Endothelial cell of umbilical vein (primary cell): ENCODE measurements around the gene EXOC6. TPM values are rescaled to one million over a fixed set of nuclear protein-coding genes. Genes with fewer than 3 reads are reported as not detected.
A peak's percentile ranks its signal among the peaks of the same experiment; 100 is the strongest.

ENCODE experiments used
- BruUV-seq: library from RNA; stranded (reverse); fragments of 400-500 nt; replicated peaks from 2 replicates; lab custom pipeline; 2021; lab: Mats Ljungman, UMichigan
- CTCF ChIA-PET: fragments of 300-600, 350-600 bp; sonication (Branson Sonifier 250); formaldehyde crosslinking; loops from one replicate; lab custom pipeline; 2021; ENCODE audit warnings: antibody characterized with exemption, inconsistent platforms; lab: Charles Lee
- POLR2A ChIA-PET: fragments of 300-600, 350-600 bp; sonication (Branson Sonifier 250); formaldehyde crosslinking; loops from one replicate; lab custom pipeline; 2021; ENCODE audit warnings: antibody characterized with exemption, inconsistent platforms; lab: Charles Lee
- DNase-seq: peaks from one replicate; pipeline ENCODE4 v3.0.0-alpha.2; 2011; ENCODE audit warnings: low read depth, low spot score
- FAIRE-seq: peaks from 2 replicates; lab custom pipeline; 2011; peaks lifted over from hg19 to GRCh38; lab: Jason Lieb, UNC
- H2AFZ ChIP-seq: 2 replicates; pipeline ENCODE4 v1.6.0; 2012; ENCODE audit warnings: low read depth, low read length, control low read depth, inconsistent platforms
- H3K27ac ChIP-seq: 2 replicates; pipeline ENCODE4 v1.5.1; 2011; ENCODE audit warnings: low read depth, mild to moderate bottlenecking, control low read depth, low read length, moderate library complexity; ENCODE audit not compliant: insufficient read depth
- H3K27me3 ChIP-seq, 2 experiments: 2 replicates each; pipeline versions ENCODE4 v1.6.0 to v1.6.1; 2011; ENCODE audit warnings: low read length in 2 of 2, mixed read lengths in 1 of 2; ENCODE audit not compliant: control insufficient read depth in 2 of 2, insufficient read depth in 2 of 2
- H3K36me3 ChIP-seq, 2 experiments: 2 replicates in 1 of 2; 3 replicates in 1 of 2; pipeline ENCODE4 v1.5.1; 2011; ENCODE audit warnings: low read length in 2 of 2, mild to moderate bottlenecking in 1 of 2, moderate library complexity in 1 of 2; ENCODE audit not compliant: control insufficient read depth in 2 of 2, insufficient read depth in 2 of 2; ENCODE audit errors: extremely low read depth in 1 of 2
- H3K4me1 ChIP-seq: 3 replicates; pipeline ENCODE4 v1.5.1; 2011; ENCODE audit warnings: mild to moderate bottlenecking, low read length; ENCODE audit not compliant: control insufficient read depth, insufficient read depth; ENCODE audit errors: extremely low read depth
- H3K4me2 ChIP-seq: 2 replicates; pipeline ENCODE4 v1.6.1; 2011; ENCODE audit warnings: low read length, control low read depth, mixed read lengths; ENCODE audit not compliant: insufficient read depth
- H3K4me3 ChIP-seq, 3 experiments: fragments of 200-600 bp in 1 of 3; sonication (generic), shearing (Covaris generic) in 1 of 3; replicated peaks in 1 of 3; 2 replicates each; pipeline ENCODE4 v1.5.1; 2011 to 2016; ENCODE audit warnings: control low read depth in 3 of 3, low read length in 3 of 3, mild to moderate bottlenecking in 2 of 3, inconsistent platforms in 1 of 3, low read depth in 1 of 3, moderate library complexity in 1 of 3; ENCODE audit not compliant: insufficient read depth in 1 of 3
- H3K79me2 ChIP-seq: 2 replicates; pipeline ENCODE4 v1.6.0; 2012; ENCODE audit warnings: low read length, inconsistent platforms; ENCODE audit not compliant: control insufficient read depth, insufficient read depth
- H3K9ac ChIP-seq: replicated peaks from 2 replicates; pipeline ENCODE3; 2011; ENCODE audit warnings: low read length, control low read depth; ENCODE audit not compliant: insufficient read depth; ENCODE audit errors: extremely low read depth
- H3K9me1 ChIP-seq: replicated peaks from 3 replicates; pipeline ENCODE4 v1.6.0; 2011; ENCODE audit warnings: mild to moderate bottlenecking, low read length; ENCODE audit not compliant: control insufficient read depth, insufficient read depth; ENCODE audit errors: extremely low read depth
- H3K9me3 ChIP-seq: replicated peaks from 2 replicates; pipeline ENCODE4 v1.5.1; 2012; ENCODE audit warnings: low read length, inconsistent platforms; ENCODE audit not compliant: control insufficient read depth, insufficient read depth
- H4K20me1 ChIP-seq: replicated peaks from 2 replicates; pipeline ENCODE3; 2011; ENCODE audit warnings: mild to moderate bottlenecking, low read length; ENCODE audit not compliant: control insufficient read depth, insufficient read depth; ENCODE audit errors: extremely low read depth
- CTCF ChIP-seq, 2 donors: IDR thresholded peaks; 1 replicate in 1 of 2; 2 replicates in 1 of 2; pipeline ENCODE4 v1.5.1; 2011; ENCODE audit warnings: low read length in 2 of 2, mild to moderate bottlenecking in 2 of 2, moderate library complexity in 2 of 2, control low read depth in 1 of 2, inconsistent platforms in 1 of 2, low read depth in 1 of 2; ENCODE audit not compliant: insufficient read depth in 1 of 2; ENCODE audit errors: extremely low read depth in 1 of 2
- EZH2 ChIP-seq: IDR thresholded peaks from 2 replicates; pipeline ENCODE4 v1.6.1; 2012; ENCODE audit warnings: borderline replicate concordance, low read depth, mild to moderate bottlenecking, moderate library complexity, low read length, inconsistent platforms; ENCODE audit not compliant: severe bottlenecking
- FOS ChIP-seq: IDR thresholded peaks from 2 replicates; pipeline ENCODE4 v1.6.1; 2011; ENCODE audit warnings: mild to moderate bottlenecking, low read length, moderate library complexity, borderline replicate concordance; ENCODE audit not compliant: insufficient read depth
- GATA2 ChIP-seq: IDR thresholded peaks from 2 replicates; pipeline ENCODE4 v1.7.0; 2011; ENCODE audit warnings: low read depth, mild to moderate bottlenecking, moderate library complexity, mixed read lengths, low read length; ENCODE audit not compliant: insufficient read length, insufficient read depth
- JUN ChIP-seq: IDR thresholded peaks from 2 replicates; pipeline ENCODE4 v1.6.1; 2011; ENCODE audit warnings: borderline replicate concordance, low read depth; ENCODE audit not compliant: insufficient read length, insufficient read depth
- MAX ChIP-seq: IDR thresholded peaks from 2 replicates; pipeline ENCODE4 v1.6.1; 2011; ENCODE audit not compliant: insufficient read depth, insufficient read length
- MYC ChIP-seq: IDR thresholded peaks from one replicate; pipeline ENCODE4 v1.6.1; 2011; ENCODE audit warnings: mild to moderate bottlenecking, low read depth, low read length
- POLR2A ChIP-seq: IDR thresholded peaks from 2 replicates; pipeline ENCODE4 v1.6.1; 2012; ENCODE audit warnings: low read depth, mild to moderate bottlenecking, control low read depth, low read length
- POLR2AphosphoS5 ChIP-seq: IDR thresholded peaks from 2 replicates; pipeline ENCODE4 v1.6.1; 2012; ENCODE audit warnings: low read depth, mild to moderate bottlenecking, control low read depth, low read length, moderate library complexity; ENCODE audit not compliant: insufficient read depth
- dilution Hi-C: fragments of 300-500 bp; cut with MboI; formaldehyde crosslinking; loops from one replicate; pipeline ENCODE4 v1.15.0; 2019; ENCODE audit warnings: low sequenced_read_pairs; ENCODE audit not compliant: extremely low pct_ligation_motif_present
- intact Hi-C: fragments of 100-400 bp; cut with micrococcal nuclease; formaldehyde crosslinking; loops from one replicate; pipeline ENCODE4 v1.10.0; 2022
- polyA plus RNA-seq, 4 experiments: library from polyadenylated mRNA; depleted of rRNA in 3 of 4; stranded (reverse) in 3 of 4; unstranded in 1 of 4; fragments of >200 nt; gene quantifications; 2 replicates each; pipeline versions ENCODE4 v1.2.1 to v1.2.3, GENCODE V29; 2011 to 2012; ENCODE audit warnings: missing spikeins in 1 of 4
- total RNA-seq: library from RNA; stranded (reverse); gene quantifications from 2 replicates; pipeline ENCODE4 v1.2.3, GENCODE V29; 2021

Gene EXOC6
- total and polyA plus RNA-seq, 2 donors (not counting 3 experiments of a cell fraction or from before 2014, with no cell fraction given): 72.6 to 108 TPM

GRCh38 chr10:92799568-92799967 is 48.8 kb upstream of the EXOC6 start:
- dilution Hi-C loops: no loop called here
- intact Hi-C loops: no loop called here
- Histone ChIP-seq H3K36me3 (no peaks in the 10 kb centered on the region), H3K9ac (no peak overlapping the region), H4K20me1 (no peaks in the 10 kb centered on the region), H3K27me3 (no peaks in the 10 kb centered on the region), H3K4me2 (peak overlapping the region; percentile 3), H2AFZ (no peak overlapping the region), H3K9me1 (no peaks in the 10 kb centered on the region), H3K4me3 (no peak overlapping the region), H3K27ac (no peak overlapping the region), H3K9me3 (no peaks in the 10 kb centered on the region), H3K79me2 (no peaks in the 10 kb centered on the region), H3K4me1 (peaks cover 7% of the 10 kb centered on the region)
- BruUV-seq: no TSS peak
- peak; percentile 29 for DNase-seq
- ChIA-PET POLR2A (no interaction called here), CTCF (no interaction called here)
- TF ChIP-seq POLR2A (no peak), JUN (no peak), MAX (no peak), MYC (no peak), POLR2AphosphoS5 (no peak), CTCF (IDR thresholded peaks at IDR 0.05; ENCODE audit: extremely low read depth in 1 of 2, insufficient read depth in 1 of 2, low read depth in 1 of 2, low read length in 2 of 2) (no peak), GATA2 (no peak), EZH2 (no peak), FOS (no peak)
- no peak for FAIRE-seq
